K562 (cell line): ENCODE measurements around the gene TMC1.
"Not testable (repeated sequence)": the region's sequence is repeated elsewhere in the genome, so short reads cannot be mapped to it uniquely, and the experiment has no call there.

Experiments used
- CTCF ChIP-seq, 3 experiments: IDR thresholded peaks in 2 of 3; conservative IDR thresholded peaks in 1 of 3; 2 replicates each; pipeline ENCODE4 v1.5.1; 2011 to 2012; ENCODE audit warnings: low read length in 3 of 3, mild to moderate bottlenecking in 3 of 3, control low read depth in 2 of 3, improper control_type of control experiment in 1 of 3, inconsistent platforms in 1 of 3, low read depth in 1 of 3, mixed read lengths in 1 of 3, moderate library complexity in 1 of 3; ENCODE audit not compliant: insufficient read depth in 2 of 3
- CUX1 ChIP-seq: fragments of 200-800 bp; sonication (Bioruptor generic); IDR thresholded peaks from 2 replicates; pipeline ENCODE4 v1.6.1; 2016; ENCODE audit warnings: missing genetic modification characterization, missing compliant biosample characterization
- LARP7 ChIP-seq: fragments of 450-650 bp; IDR thresholded peaks from 2 replicates; pipeline ENCODE4 v1.6.1; 2016
- RBM39 ChIP-seq: fragments of 200-400 bp; formaldehyde crosslinking; optimal IDR thresholded peaks from 2 replicates; pipeline ENCODE3; 2018; ENCODE audit warnings: low read depth, low read length
- SP1 ChIP-seq: sonication (generic); formaldehyde crosslinking; IDR thresholded peaks from 2 replicates; pipeline ENCODE4 v1.8.1; 2022; ENCODE audit warnings: mild to moderate bottlenecking, missing genetic modification reagents
- ZNF384 ChIP-seq: IDR thresholded peaks from 2 replicates; pipeline ENCODE4 v1.6.1; 2012; ENCODE audit warnings: low read depth, low read length, improper control_type of control experiment

GRCh38 chr9:72487665-72488064, 33.7 kb upstream of the TMC1 start:
- not testable (repeated sequence) for TF ChIP-seq CUX1; CTCF (IDR thresholded peaks at IDR 0.05 in 2 of 3, conservative IDR thresholded peaks at IDR 0.05 in 1 of 3; ENCODE audit: insufficient read depth in 2 of 3, low read depth in 1 of 3, low read length in 3 of 3); RBM39; ZNF384; LARP7; SP1 (CRISPR knock-in tag)
